ENCODE results near the gene DNAI2. TPM values are rescaled to one million over a fixed set of nuclear protein-coding genes. Genes with fewer than 3 reads are reported as not detected.

DNAI2 gene
- total and polyA plus RNA-seq, 9 of the 15 experiments (the other 6 are each of a cell fraction or from before 2014, with no cell fraction given), result not detected

DNA sequence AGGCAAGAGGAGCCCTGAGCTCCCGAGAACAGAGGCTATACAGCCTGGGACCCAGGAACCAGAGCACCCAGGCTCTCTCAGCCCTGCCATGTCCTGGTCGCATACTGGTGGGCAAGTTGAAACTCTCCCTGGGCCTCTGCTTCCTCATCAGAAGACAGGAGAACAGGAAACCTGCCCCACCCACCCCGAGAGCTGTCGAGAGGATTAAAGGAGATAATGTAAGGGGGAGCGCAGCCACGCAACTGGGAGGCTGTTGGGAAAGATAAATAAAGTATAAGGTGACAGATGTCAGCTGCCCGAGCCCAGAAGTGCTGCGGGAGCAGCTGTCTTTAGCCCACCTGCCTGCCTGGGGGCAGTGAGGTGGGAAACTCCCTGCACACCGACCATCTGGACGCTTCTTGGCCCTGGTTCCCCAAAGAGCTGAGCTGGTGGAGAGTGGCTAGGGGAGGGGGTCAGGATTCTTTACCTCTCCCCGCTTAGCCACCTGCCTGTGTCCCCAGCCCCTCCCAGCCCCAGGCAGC, 58.8 kb downstream of the DNAI2 start (continued):
- TF ChIP-seq, protein P1, sequence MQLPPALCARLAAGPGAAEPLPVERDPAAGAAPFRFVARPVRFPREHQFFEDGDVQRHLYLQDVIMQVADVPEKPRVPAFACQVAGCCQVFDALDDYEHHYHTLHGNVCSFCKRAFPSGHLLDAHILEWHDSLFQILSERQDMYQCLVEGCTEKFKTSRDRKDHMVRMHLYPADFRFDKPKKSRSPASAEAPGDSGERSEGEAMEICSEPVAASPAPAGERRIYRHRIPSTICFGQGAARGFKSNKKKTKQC (CRISPR knock-in tag; IDR thresholded peaks at IDR 0.05), result no peak
- TF ChIP-seq BCOR (IDR thresholded peaks at IDR 0.05), result peak; percentile 53; the same call in 1 of the 2 replicates
- TF ChIP-seq KLF10 (CRISPR knock-in tag; IDR thresholded peaks at IDR 0.05), result no peak
- TF ChIP-seq SMARCA4 (IDR thresholded peaks at IDR 0.05), result peak; percentile 74
- no peak for TF ChIP-seq ZKSCAN3 (CRISPR knock-in tag; IDR thresholded peaks at IDR 0.05)
- no peak for TF ChIP-seq IRF9 (tag; IDR thresholded peaks at IDR 0.05)
- peak; percentile 90 for TF ChIP-seq TFAP4 (CRISPR knock-in tag; IDR thresholded peaks at IDR 0.05; ENCODE audit: borderline replicate concordance)
- TF ChIP-seq, protein P2, sequence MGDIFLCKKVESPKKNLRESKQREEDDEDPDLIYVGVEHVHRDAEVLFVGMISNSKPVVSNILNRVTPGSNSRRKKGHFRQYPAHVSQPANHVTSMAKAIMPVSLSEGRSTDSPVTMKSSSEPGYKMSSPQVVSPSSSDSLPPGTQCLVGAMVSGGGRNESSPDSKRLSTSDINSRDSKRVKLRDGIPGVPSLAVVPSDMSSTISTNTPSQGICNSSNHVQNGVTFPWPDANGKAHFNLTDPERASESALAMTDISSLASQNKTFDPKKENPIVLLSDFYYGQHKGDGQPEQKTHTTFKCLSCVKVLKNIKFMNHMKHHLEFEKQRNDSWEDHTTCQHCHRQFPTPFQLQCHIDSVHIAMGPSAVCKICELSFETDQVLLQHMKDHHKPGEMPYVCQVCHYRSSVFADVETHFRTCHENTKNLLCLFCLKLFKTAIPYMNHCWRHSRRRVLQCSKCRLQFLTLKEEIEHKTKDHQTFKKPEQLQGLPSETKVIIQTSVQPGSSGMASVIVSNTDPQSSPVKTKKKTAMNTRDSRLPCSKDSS (IDR thresholded peaks at IDR 0.05; ENCODE audit: low read depth, partially characterized antibody), result no peak
- TF ChIP-seq POLR2A (conservative IDR thresholded peaks at IDR 0.05), result no peak
- TF ChIP-seq, protein P3, sequence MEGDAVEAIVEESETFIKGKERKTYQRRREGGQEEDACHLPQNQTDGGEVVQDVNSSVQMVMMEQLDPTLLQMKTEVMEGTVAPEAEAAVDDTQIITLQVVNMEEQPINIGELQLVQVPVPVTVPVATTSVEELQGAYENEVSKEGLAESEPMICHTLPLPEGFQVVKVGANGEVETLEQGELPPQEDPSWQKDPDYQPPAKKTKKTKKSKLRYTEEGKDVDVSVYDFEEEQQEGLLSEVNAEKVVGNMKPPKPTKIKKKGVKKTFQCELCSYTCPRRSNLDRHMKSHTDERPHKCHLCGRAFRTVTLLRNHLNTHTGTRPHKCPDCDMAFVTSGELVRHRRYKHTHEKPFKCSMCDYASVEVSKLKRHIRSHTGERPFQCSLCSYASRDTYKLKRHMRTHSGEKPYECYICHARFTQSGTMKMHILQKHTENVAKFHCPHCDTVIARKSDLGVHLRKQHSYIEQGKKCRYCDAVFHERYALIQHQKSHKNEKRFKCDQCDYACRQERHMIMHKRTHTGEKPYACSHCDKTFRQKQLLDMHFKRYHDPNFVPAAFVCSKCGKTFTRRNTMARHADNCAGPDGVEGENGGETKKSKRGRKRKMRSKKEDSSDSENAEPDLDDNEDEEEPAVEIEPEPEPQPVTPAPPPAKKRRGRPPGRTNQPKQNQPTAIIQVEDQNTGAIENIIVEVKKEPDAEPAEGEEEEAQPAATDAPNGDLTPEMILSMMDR (IDR thresholded peaks at IDR 0.05 in 2 of 3, conservative IDR thresholded peaks at IDR 0.05 in 1 of 3; ENCODE audit: insufficient read depth in 2 of 3, low read depth in 1 of 3, low read length in 3 of 3), result no peak
- TF ChIP-seq BRD9 (IDR thresholded peaks at IDR 0.05; ENCODE audit: low read depth, partially characterized antibody), result no peak
- no peak for TF ChIP-seq OTX1 (CRISPR knock-in tag; IDR thresholded peaks at IDR 0.05)
- no peak for TF ChIP-seq STAG1 (CRISPR knock-in tag; IDR thresholded peaks at IDR 0.05; ENCODE audit: borderline replicate concordance)
- no peak for TF ChIP-seq FOXA1 (IDR thresholded peaks at IDR 0.05; ENCODE audit: borderline replicate concordance)
- no peak for TF ChIP-seq HNRNPUL1 (IDR thresholded peaks at IDR 0.05; ENCODE audit: low read length)
- no peak for TF ChIP-seq NR3C1 (CRISPR knock-in tag; IDR thresholded peaks at IDR 0.05)
- TF ChIP-seq, protein P4, sequence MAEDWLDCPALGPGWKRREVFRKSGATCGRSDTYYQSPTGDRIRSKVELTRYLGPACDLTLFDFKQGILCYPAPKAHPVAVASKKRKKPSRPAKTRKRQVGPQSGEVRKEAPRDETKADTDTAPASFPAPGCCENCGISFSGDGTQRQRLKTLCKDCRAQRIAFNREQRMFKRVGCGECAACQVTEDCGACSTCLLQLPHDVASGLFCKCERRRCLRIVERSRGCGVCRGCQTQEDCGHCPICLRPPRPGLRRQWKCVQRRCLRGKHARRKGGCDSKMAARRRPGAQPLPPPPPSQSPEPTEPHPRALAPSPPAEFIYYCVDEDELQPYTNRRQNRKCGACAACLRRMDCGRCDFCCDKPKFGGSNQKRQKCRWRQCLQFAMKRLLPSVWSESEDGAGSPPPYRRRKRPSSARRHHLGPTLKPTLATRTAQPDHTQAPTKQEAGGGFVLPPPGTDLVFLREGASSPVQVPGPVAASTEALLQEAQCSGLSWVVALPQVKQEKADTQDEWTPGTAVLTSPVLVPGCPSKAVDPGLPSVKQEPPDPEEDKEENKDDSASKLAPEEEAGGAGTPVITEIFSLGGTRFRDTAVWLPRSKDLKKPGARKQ (CRISPR knock-in tag; IDR thresholded peaks at IDR 0.05), result no peak
- no peak for TF ChIP-seq KLF1 (tag; IDR thresholded peaks at IDR 0.05)
- no peak for TF ChIP-seq ADNP (tag; IDR thresholded peaks at IDR 0.05)
- no peak for TF ChIP-seq MYNN (IDR thresholded peaks at IDR 0.05)
- no peak for TF ChIP-seq MYNN (CRISPR knock-in tag; IDR thresholded peaks at IDR 0.05)
- peak; percentile 48; the same call in 1 of the 2 replicates for TF ChIP-seq L3MBTL2 (IDR thresholded peaks at IDR 0.05)
- TF ChIP-seq THRAP3 (IDR thresholded peaks at IDR 0.05; ENCODE audit: borderline replicate concordance), result no peak

Data from K562 (cell line).